Mucosa of descending colon (tissue), 3 donors: Measurements from ENCODE around the gene MAN1B1. TPM values are rescaled to one million over a fixed set of nuclear protein-coding genes. Genes with fewer than 3 reads are reported as not detected.
A peak's percentile ranks its signal among the peaks of the same experiment; 100 is the strongest.

ENCODE experiments used
- ATAC-seq: fragments of 200-7000 bp; cut with Tn5 transposase; one replicate; pipeline ENCODE4 v1.9.1; 2020; ENCODE audit warnings: mild to moderate bottlenecking, moderate library complexity
- DNase-seq, 3 donors: peaks; one replicate each; pipeline ENCODE4 v3.0.0-alpha.2; 2020
- H3K36me3 ChIP-seq: fragments of 200-600 bp; one replicate; pipeline ENCODE4 v1.8.0; 2021; ENCODE audit warnings: low read depth, mild to moderate bottlenecking
- H3K4me1 ChIP-seq: fragments of 200-600 bp; one replicate; pipeline ENCODE4 v1.8.0; 2021; ENCODE audit warnings: low read depth, mild to moderate bottlenecking
- H3K4me3 ChIP-seq: fragments of 200-600 bp; one replicate; pipeline ENCODE4 v1.8.0; 2021; ENCODE audit warnings: mild to moderate bottlenecking
- H3K9me3 ChIP-seq: fragments of 200-600 bp; one replicate; pipeline ENCODE4 v1.8.0; 2021; ENCODE audit warnings: mild to moderate bottlenecking
- intact Hi-C, 2 donors: fragments of 100-400 bp; cut with DNase I in 1 of 2; cut with micrococcal nuclease in 1 of 2; formaldehyde crosslinking; loops; one replicate each; pipeline versions ENCODE4 v1.11.0 to v1.11.1; 2022; cut with DNase I, micrococcal nuclease
- total RNA-seq, 3 donors: library from RNA; stranded (reverse); fragmentation: NEBNext Ultra II Directional in 2 of 3; extraction: Animal tissue kit (Norgen Biotek cat#: 25700) in 2 of 3; gene quantifications; one replicate each; pipeline versions ENCODE4 v1.2.1 to v1.2.4, GENCODE V29; 2021 to 2023
- TF ChIP-seq, protein P1 (sequence below): fragments of 200-600 bp; IDR thresholded peaks from one replicate; pipeline ENCODE4 v1.8.0; 2022; ENCODE audit warnings: antibody characterized with exemption, mild to moderate bottlenecking
- donor health status: DM: no; HTN: no; CAD: no; lungs with moderate emphysema.
- donor health status: DM: no; HTN: no; CAD: no.
- donor health status: DM: no; HTN: yes; CAD: no.

The MAN1B1 gene
- total RNA-seq, 3 donors from 2014 or later: 36.1 to 55.4 (median 52.7) TPM

GRCh38 chr9:137054932-137055384, 31.8 kb upstream of the MAN1B1 start:
- TF ChIP-seq, protein P1, sequence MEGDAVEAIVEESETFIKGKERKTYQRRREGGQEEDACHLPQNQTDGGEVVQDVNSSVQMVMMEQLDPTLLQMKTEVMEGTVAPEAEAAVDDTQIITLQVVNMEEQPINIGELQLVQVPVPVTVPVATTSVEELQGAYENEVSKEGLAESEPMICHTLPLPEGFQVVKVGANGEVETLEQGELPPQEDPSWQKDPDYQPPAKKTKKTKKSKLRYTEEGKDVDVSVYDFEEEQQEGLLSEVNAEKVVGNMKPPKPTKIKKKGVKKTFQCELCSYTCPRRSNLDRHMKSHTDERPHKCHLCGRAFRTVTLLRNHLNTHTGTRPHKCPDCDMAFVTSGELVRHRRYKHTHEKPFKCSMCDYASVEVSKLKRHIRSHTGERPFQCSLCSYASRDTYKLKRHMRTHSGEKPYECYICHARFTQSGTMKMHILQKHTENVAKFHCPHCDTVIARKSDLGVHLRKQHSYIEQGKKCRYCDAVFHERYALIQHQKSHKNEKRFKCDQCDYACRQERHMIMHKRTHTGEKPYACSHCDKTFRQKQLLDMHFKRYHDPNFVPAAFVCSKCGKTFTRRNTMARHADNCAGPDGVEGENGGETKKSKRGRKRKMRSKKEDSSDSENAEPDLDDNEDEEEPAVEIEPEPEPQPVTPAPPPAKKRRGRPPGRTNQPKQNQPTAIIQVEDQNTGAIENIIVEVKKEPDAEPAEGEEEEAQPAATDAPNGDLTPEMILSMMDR: no peak
- DNase-seq (peak in 2 of 3 donors; percentile 55 to 61), ATAC-seq (peak; percentile 8)
- no peak overlapping the region for H3K4me3 ChIP-seq
- H3K9me3 ChIP-seq: no peaks in the 10 kb centered on the region
- intact Hi-C loops: no loop called here
- peaks cover 50% of the 10 kb centered on the region for H3K4me1 ChIP-seq
- no peaks in the 10 kb centered on the region for H3K36me3 ChIP-seq

DNA sequence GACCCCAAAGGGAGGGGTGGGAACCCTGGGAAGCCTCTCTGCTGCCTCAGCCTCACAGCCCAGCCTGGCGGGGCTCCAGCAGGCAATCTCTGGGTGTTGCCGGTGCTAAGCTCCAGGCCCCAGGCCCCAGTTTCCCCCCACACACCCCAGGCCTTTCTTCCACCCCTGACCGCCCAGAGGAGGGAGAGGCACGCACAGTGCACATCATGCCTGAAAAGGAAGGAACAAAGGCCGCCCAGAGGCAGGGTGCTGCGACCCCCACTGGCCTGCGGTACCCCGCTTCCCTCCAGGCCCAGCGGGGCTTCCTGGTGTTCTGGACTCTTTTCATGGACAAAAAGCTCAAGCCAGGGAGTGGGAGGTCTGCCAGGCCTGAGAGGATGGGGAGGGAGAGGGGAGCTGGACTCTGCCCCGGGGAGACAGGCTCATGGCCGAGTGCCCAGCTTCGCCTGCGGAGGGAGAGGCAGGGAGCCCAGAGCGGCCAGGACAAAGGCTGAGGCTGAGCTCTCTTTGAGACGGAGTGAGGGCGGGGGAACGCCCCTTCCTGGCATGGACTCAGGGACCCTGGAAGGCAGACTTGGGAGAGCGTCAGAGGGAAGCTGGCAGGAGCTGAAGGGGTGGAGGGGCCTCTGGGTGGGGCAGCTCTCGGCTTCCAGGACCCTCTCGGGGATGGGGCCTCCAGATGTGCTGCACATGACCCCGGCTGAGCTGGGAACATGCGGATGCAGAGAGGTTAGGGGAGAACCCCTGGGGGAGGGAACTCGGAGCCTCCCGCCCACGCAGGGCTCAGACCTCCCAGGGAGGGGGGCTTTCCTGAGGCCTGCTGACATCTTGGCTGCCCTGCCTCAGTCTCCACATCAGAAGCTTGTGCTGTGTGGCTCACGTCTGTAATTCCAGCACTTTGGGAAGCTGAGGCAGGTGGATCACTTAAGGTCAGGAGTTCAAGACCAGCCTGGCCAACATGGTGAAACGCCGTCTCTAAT, 31.1 kb upstream of the MAN1B1 start:
- H3K4me1 ChIP-seq: peaks cover 50% of the 10 kb centered on the region
- H3K36me3 ChIP-seq: no peaks in the 10 kb centered on the region
- no peak overlapping the region for H3K4me3 ChIP-seq
- no peaks in the 10 kb centered on the region for H3K9me3 ChIP-seq
- peak; percentile 94 to 96 (median 95) for DNase-seq
- ATAC-seq: peak; percentile 79
- intact Hi-C loops: no loop called here
- TF ChIP-seq, protein P1: no peak

- DNase-seq (peak in 2 of 3 donors; percentile 40 to 58), ATAC-seq (peak; percentile 14)
- no peaks in the 10 kb centered on the region for H3K36me3 ChIP-seq
- no peaks in the 10 kb centered on the region for H3K9me3 ChIP-seq
- H3K4me3 ChIP-seq: no peak overlapping the region
- TF ChIP-seq, protein P1: no peak
- intact Hi-C loops: no loop called here
- H3K4me1 ChIP-seq: peaks cover 50% of the 10 kb centered on the region
Observed at GRCh38 chr9:137056739-137057415, 29.9 kb upstream of the MAN1B1 start.

GRCh38 chr9:137057545-137057944, 29.2 kb upstream of the MAN1B1 start:
- DNase-seq: no peak
- Histone ChIP-seq H3K4me1 (peaks cover 50% of the 10 kb centered on the region), H3K4me3 (no peak overlapping the region), H3K36me3 (no peaks in the 10 kb centered on the region), H3K9me3 (no peaks in the 10 kb centered on the region)
- no peak for ATAC-seq
- TF ChIP-seq, protein P1: no peak
- intact Hi-C loops: no loop called here

- ATAC-seq (no peak), DNase-seq (no peak)
- intact Hi-C loops: no loop called here
- no peaks in the 10 kb centered on the region for H3K9me3 ChIP-seq
- H3K4me1 ChIP-seq: peaks cover 43% of the 10 kb centered on the region
- H3K36me3 ChIP-seq: no peaks in the 10 kb centered on the region
- TF ChIP-seq, protein P1: no peak
- H3K4me3 ChIP-seq: no peak overlapping the region
Observed at GRCh38 chr9:137058521-137059234, 28.1 kb upstream of the MAN1B1 start.
